Endothelial cell of umbilical vein (primary cell): ENCODE data around the gene FBH1. TPM values are rescaled to one million over a fixed set of nuclear protein-coding genes. Genes with fewer than 3 reads are reported as not detected.

Experiments
- BruUV-seq: library from RNA; stranded (reverse); fragments of 400-500 nt; replicated peaks from 2 replicates; lab custom pipeline; 2021; lab: Mats Ljungman, UMichigan
- CTCF ChIA-PET: fragments of 300-600, 350-600 bp; sonication (Branson Sonifier 250); formaldehyde crosslinking; loops from one replicate; lab custom pipeline; 2021; ENCODE audit warnings: antibody characterized with exemption, inconsistent platforms; lab: Charles Lee
- POLR2A ChIA-PET: fragments of 300-600, 350-600 bp; sonication (Branson Sonifier 250); formaldehyde crosslinking; loops from one replicate; lab custom pipeline; 2021; ENCODE audit warnings: antibody characterized with exemption, inconsistent platforms; lab: Charles Lee
- DNase-seq: peaks from one replicate; pipeline ENCODE4 v3.0.0-alpha.2; 2011; ENCODE audit warnings: low read depth, low spot score
- FAIRE-seq: peaks from 2 replicates; lab custom pipeline; 2011; peaks lifted over from hg19 to GRCh38; lab: Jason Lieb, UNC
- H2AFZ ChIP-seq: 2 replicates; pipeline ENCODE4 v1.6.0; 2012; ENCODE audit warnings: low read depth, low read length, control low read depth, inconsistent platforms
- H3K27ac ChIP-seq: 2 replicates; pipeline ENCODE4 v1.5.1; 2011; ENCODE audit warnings: low read depth, mild to moderate bottlenecking, control low read depth, low read length, moderate library complexity; ENCODE audit not compliant: insufficient read depth
- H3K27me3 ChIP-seq, 2 experiments: 2 replicates each; pipeline versions ENCODE4 v1.6.0 to v1.6.1; 2011; ENCODE audit warnings: low read length in 2 of 2, mixed read lengths in 1 of 2; ENCODE audit not compliant: control insufficient read depth in 2 of 2, insufficient read depth in 2 of 2
- H3K36me3 ChIP-seq, 2 experiments: 2 replicates in 1 of 2; 3 replicates in 1 of 2; pipeline ENCODE4 v1.5.1; 2011; ENCODE audit warnings: low read length in 2 of 2, mild to moderate bottlenecking in 1 of 2, moderate library complexity in 1 of 2; ENCODE audit not compliant: control insufficient read depth in 2 of 2, insufficient read depth in 2 of 2; ENCODE audit errors: extremely low read depth in 1 of 2
- H3K4me1 ChIP-seq: 3 replicates; pipeline ENCODE4 v1.5.1; 2011; ENCODE audit warnings: mild to moderate bottlenecking, low read length; ENCODE audit not compliant: control insufficient read depth, insufficient read depth; ENCODE audit errors: extremely low read depth
- H3K4me2 ChIP-seq: 2 replicates; pipeline ENCODE4 v1.6.1; 2011; ENCODE audit warnings: low read length, control low read depth, mixed read lengths; ENCODE audit not compliant: insufficient read depth
- H3K4me3 ChIP-seq, 3 experiments: fragments of 200-600 bp in 1 of 3; sonication (generic), shearing (Covaris generic) in 1 of 3; replicated peaks in 1 of 3; 2 replicates each; pipeline ENCODE4 v1.5.1; 2011 to 2016; ENCODE audit warnings: control low read depth in 3 of 3, low read length in 3 of 3, mild to moderate bottlenecking in 2 of 3, inconsistent platforms in 1 of 3, low read depth in 1 of 3, moderate library complexity in 1 of 3; ENCODE audit not compliant: insufficient read depth in 1 of 3
- H3K79me2 ChIP-seq: 2 replicates; pipeline ENCODE4 v1.6.0; 2012; ENCODE audit warnings: low read length, inconsistent platforms; ENCODE audit not compliant: control insufficient read depth, insufficient read depth
- H3K9ac ChIP-seq: replicated peaks from 2 replicates; pipeline ENCODE3; 2011; ENCODE audit warnings: low read length, control low read depth; ENCODE audit not compliant: insufficient read depth; ENCODE audit errors: extremely low read depth
- H3K9me1 ChIP-seq: replicated peaks from 3 replicates; pipeline ENCODE4 v1.6.0; 2011; ENCODE audit warnings: mild to moderate bottlenecking, low read length; ENCODE audit not compliant: control insufficient read depth, insufficient read depth; ENCODE audit errors: extremely low read depth
- H3K9me3 ChIP-seq: replicated peaks from 2 replicates; pipeline ENCODE4 v1.5.1; 2012; ENCODE audit warnings: low read length, inconsistent platforms; ENCODE audit not compliant: control insufficient read depth, insufficient read depth
- H4K20me1 ChIP-seq: replicated peaks from 2 replicates; pipeline ENCODE3; 2011; ENCODE audit warnings: mild to moderate bottlenecking, low read length; ENCODE audit not compliant: control insufficient read depth, insufficient read depth; ENCODE audit errors: extremely low read depth
- CTCF ChIP-seq, 2 donors: IDR thresholded peaks; 1 replicate in 1 of 2; 2 replicates in 1 of 2; pipeline ENCODE4 v1.5.1; 2011; ENCODE audit warnings: low read length in 2 of 2, mild to moderate bottlenecking in 2 of 2, moderate library complexity in 2 of 2, control low read depth in 1 of 2, inconsistent platforms in 1 of 2, low read depth in 1 of 2; ENCODE audit not compliant: insufficient read depth in 1 of 2; ENCODE audit errors: extremely low read depth in 1 of 2
- EZH2 ChIP-seq: IDR thresholded peaks from 2 replicates; pipeline ENCODE4 v1.6.1; 2012; ENCODE audit warnings: borderline replicate concordance, low read depth, mild to moderate bottlenecking, moderate library complexity, low read length, inconsistent platforms; ENCODE audit not compliant: severe bottlenecking
- FOS ChIP-seq: IDR thresholded peaks from 2 replicates; pipeline ENCODE4 v1.6.1; 2011; ENCODE audit warnings: mild to moderate bottlenecking, low read length, moderate library complexity, borderline replicate concordance; ENCODE audit not compliant: insufficient read depth
- GATA2 ChIP-seq: IDR thresholded peaks from 2 replicates; pipeline ENCODE4 v1.7.0; 2011; ENCODE audit warnings: low read depth, mild to moderate bottlenecking, moderate library complexity, mixed read lengths, low read length; ENCODE audit not compliant: insufficient read length, insufficient read depth
- JUN ChIP-seq: IDR thresholded peaks from 2 replicates; pipeline ENCODE4 v1.6.1; 2011; ENCODE audit warnings: borderline replicate concordance, low read depth; ENCODE audit not compliant: insufficient read length, insufficient read depth
- MAX ChIP-seq: IDR thresholded peaks from 2 replicates; pipeline ENCODE4 v1.6.1; 2011; ENCODE audit not compliant: insufficient read depth, insufficient read length
- MYC ChIP-seq: IDR thresholded peaks from one replicate; pipeline ENCODE4 v1.6.1; 2011; ENCODE audit warnings: mild to moderate bottlenecking, low read depth, low read length
- POLR2A ChIP-seq: IDR thresholded peaks from 2 replicates; pipeline ENCODE4 v1.6.1; 2012; ENCODE audit warnings: low read depth, mild to moderate bottlenecking, control low read depth, low read length
- POLR2AphosphoS5 ChIP-seq: IDR thresholded peaks from 2 replicates; pipeline ENCODE4 v1.6.1; 2012; ENCODE audit warnings: low read depth, mild to moderate bottlenecking, control low read depth, low read length, moderate library complexity; ENCODE audit not compliant: insufficient read depth
- dilution Hi-C: fragments of 300-500 bp; cut with MboI; formaldehyde crosslinking; loops from one replicate; pipeline ENCODE4 v1.15.0; 2019; ENCODE audit warnings: low sequenced_read_pairs; ENCODE audit not compliant: extremely low pct_ligation_motif_present
- intact Hi-C: fragments of 100-400 bp; cut with micrococcal nuclease; formaldehyde crosslinking; loops from one replicate; pipeline ENCODE4 v1.10.0; 2022
- polyA plus RNA-seq, 4 experiments: library from polyadenylated mRNA; depleted of rRNA in 3 of 4; stranded (reverse) in 3 of 4; unstranded in 1 of 4; fragments of >200 nt; gene quantifications; 2 replicates each; pipeline versions ENCODE4 v1.2.1 to v1.2.3, GENCODE V29; 2011 to 2012; ENCODE audit warnings: missing spikeins in 1 of 4
- total RNA-seq: library from RNA; stranded (reverse); gene quantifications from 2 replicates; pipeline ENCODE4 v1.2.3, GENCODE V29; 2021

FBH1 gene
- total and polyA plus RNA-seq, 2 donors (not counting 3 experiments of a cell fraction or from before 2014, with no cell fraction given): 71.4 to 97.0 TPM

GRCh38 chr10:5930272-5930671, 40.2 kb downstream of the FBH1 start:
- H3K4me2 ChIP-seq: no peak overlapping the region
- intact Hi-C loops: no loop called here

More at GRCh38 chr10:5930272-5930671, 40.2 kb downstream of the FBH1 start:
- FAIRE-seq (no peak), DNase-seq (no peak)
- BruUV-seq: no TSS peak
- POLR2A ChIA-PET: no interaction called here
- H3K79me2 ChIP-seq: no peaks in the 10 kb centered on the region
- H3K27ac ChIP-seq: no peak overlapping the region
- H2AFZ ChIP-seq: no peak overlapping the region
- H3K9me1 ChIP-seq: no peaks in the 10 kb centered on the region
- CTCF ChIA-PET: no interaction called here
- peaks cover 11 to 28% of the 10 kb centered on the region in 2 experiments for H3K36me3 ChIP-seq
- no peaks in the 10 kb centered on the region for H3K27me3 ChIP-seq
- dilution Hi-C loops: no loop called here
- no peaks in the 10 kb centered on the region for H3K9me3 ChIP-seq
- no peak overlapping the region for H3K4me3 ChIP-seq
- H3K9ac ChIP-seq: no peak overlapping the region
- TF ChIP-seq JUN (no peak), MYC (no peak), EZH2 (no peak), POLR2AphosphoS5 (no peak), GATA2 (no peak), MAX (no peak), CTCF (IDR thresholded peaks at IDR 0.05; ENCODE audit: extremely low read depth in 1 of 2, insufficient read depth in 1 of 2, low read depth in 1 of 2, low read length in 2 of 2) (no peak), FOS (no peak), POLR2A (no peak)
- no peaks in the 10 kb centered on the region for H4K20me1 ChIP-seq
- no peaks in the 10 kb centered on the region for H3K4me1 ChIP-seq
